Progenitor cell of endocrine pancreas (in vitro differentiated cells): ENCODE data around the gene CDC7. TPM values are rescaled to one million over a fixed set of nuclear protein-coding genes. Genes with fewer than 3 reads are reported as not detected.

Experiments
- DNase-seq: peaks from one replicate; pipeline ENCODE4 v3.0.0; 2021; ENCODE audit warnings: low spot score; ENCODE audit not compliant: unreplicated experiment
- H3K27ac Mint-ChIP-seq: 2 replicates; pipeline ENCODE4 v1.8.0; 2021; ENCODE audit warnings: mild to moderate bottlenecking, moderate library complexity, mixed read lengths
- H3K27me3 Mint-ChIP-seq: 2 replicates; pipeline ENCODE4 v1.8.0; 2021; ENCODE audit warnings: mixed read lengths
- H3K36me3 Mint-ChIP-seq: 2 replicates; pipeline ENCODE4 v1.8.0; 2022; ENCODE audit warnings: mixed read lengths; ENCODE audit not compliant: insufficient read depth
- H3K4me1 Mint-ChIP-seq: 2 replicates; pipeline ENCODE4 v1.8.0; 2021; ENCODE audit warnings: low read depth, mixed read lengths
- H3K4me3 Mint-ChIP-seq: 2 replicates; pipeline ENCODE4 v1.8.0; 2021; ENCODE audit warnings: low read depth, mild to moderate bottlenecking, moderate library complexity, mixed read lengths
- H3K9me3 Mint-ChIP-seq: 2 replicates; pipeline ENCODE4 v1.8.0; 2021; ENCODE audit warnings: low read depth, mixed read lengths
- CTCF ChIP-seq: fragments of 200-600 bp; sonication (generic); IDR thresholded peaks from one replicate; pipeline ENCODE4 v1.5.0; 2021; ENCODE audit warnings: antibody characterized with exemption, mild to moderate bottlenecking; ENCODE audit not compliant: unreplicated experiment
- total RNA-seq: library from RNA; stranded (reverse); gene quantifications from 2 replicates; pipeline ENCODE4 v1.2.1, GENCODE V29; 2021

Gene CDC7
- total RNA-seq, 1 donor from 2014 or later: 26.9 TPM

DNA sequence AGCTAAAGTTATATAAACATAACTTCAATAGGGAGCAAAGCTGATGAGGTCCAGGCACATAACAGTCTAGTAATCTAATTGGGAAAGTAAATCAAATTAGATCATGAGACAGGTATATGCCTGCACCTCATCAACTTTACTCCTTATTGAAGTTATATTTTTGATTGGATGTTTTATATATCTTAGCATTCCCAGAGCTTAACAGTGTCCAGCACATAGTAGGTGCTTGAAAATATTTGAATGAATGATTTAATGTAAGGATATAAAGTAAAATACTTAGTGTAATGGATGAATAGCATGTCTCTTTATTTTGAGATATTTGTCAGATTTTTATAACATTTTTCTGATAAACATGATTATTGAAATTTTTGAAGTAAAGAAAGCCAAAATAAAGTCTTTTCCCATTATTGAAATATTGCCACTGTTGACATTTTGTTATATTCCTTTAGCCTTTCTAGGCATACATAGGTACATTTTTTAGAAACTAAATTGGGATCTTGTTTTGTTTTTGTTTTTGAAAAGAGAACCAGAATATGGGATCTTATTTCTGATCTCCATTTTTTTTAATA is 2.8 kb downstream of the CDC7 start:
- TF ChIP-seq CTCF: no peak
- Mint-ChIP-seq H3K4me3 (no peak overlapping the region), H3K27me3 (no peaks in the 10 kb centered on the region), H3K4me1 (peaks cover 25% of the 10 kb centered on the region), H3K9me3 (no peaks in the 10 kb centered on the region), H3K27ac (no peak overlapping the region), H3K36me3 (no peaks in the 10 kb centered on the region)
- DNase-seq: no peak

DNA sequence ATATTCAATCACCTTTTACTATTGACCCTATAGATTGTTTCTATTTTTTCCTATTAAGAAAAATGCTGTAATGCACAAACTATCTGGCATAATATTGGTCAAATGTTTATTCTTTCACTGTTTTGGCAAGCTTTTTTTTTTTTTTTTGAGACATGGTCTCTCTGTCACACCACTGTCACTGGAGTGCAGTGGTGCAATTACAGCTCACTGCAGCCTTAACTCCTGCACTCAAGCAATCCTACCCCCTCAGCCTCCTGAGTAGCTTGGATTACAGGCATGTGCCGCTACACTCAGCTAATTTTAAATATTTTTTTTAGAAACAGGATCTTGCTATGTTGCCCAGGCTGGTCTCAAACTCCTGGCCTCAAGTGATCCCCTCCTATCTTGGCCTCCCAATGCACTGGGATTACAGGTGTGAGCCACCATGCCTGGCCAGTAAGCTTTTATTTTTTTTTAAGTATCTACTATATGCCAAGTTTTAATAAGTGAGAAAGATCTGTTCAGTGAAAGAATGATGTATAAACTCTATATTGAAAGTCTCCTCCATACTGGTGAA is 3.4 kb downstream of the CDC7 start:
- Mint-ChIP-seq H3K4me3 (no peak overlapping the region), H3K9me3 (no peaks in the 10 kb centered on the region), H3K27ac (no peak overlapping the region), H3K4me1 (peaks cover 25% of the 10 kb centered on the region), H3K27me3 (no peaks in the 10 kb centered on the region), H3K36me3 (peaks cover 2% of the 10 kb centered on the region)
- TF ChIP-seq CTCF: no peak
- DNase-seq: no peak

GRCh38 chr1:91505086-91505485 is 4.4 kb downstream of the CDC7 start:
- H3K27me3 Mint-ChIP-seq: no peaks in the 10 kb centered on the region
- no peak overlapping the region for H3K27ac Mint-ChIP-seq
- TF ChIP-seq CTCF: no peak
- H3K9me3 Mint-ChIP-seq: no peaks in the 10 kb centered on the region
- H3K4me1 Mint-ChIP-seq: peaks cover 25% of the 10 kb centered on the region
- peaks cover 4% of the 10 kb centered on the region for H3K36me3 Mint-ChIP-seq
- no peak overlapping the region for H3K4me3 Mint-ChIP-seq
- DNase-seq: no peak

DNA sequence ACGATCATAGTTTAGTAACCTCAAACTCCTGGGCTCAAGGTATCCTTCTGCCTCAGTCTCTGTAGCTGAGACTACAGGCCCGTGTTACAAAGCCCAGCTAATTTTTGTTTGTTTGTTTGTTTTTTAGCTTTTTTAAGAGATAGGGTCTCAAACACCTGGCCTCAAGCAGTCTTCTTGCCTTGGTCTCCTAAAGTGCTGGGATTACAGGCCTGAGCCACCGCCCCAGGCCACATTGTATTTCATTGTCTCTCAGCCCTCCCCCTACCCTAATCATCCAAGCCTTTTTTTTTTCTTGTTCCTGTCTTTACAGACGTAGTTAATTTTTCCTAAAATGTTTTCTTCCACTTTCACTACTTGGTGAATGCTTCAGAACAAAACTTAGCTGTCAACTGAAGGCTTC is 5.4 kb downstream of the CDC7 start:
- H3K36me3 Mint-ChIP-seq: peaks cover 4% of the 10 kb centered on the region
- H3K27ac Mint-ChIP-seq: no peak overlapping the region
- DNase-seq: no peak
- no peaks in the 10 kb centered on the region for H3K9me3 Mint-ChIP-seq
- no peak overlapping the region for H3K4me3 Mint-ChIP-seq
- H3K4me1 Mint-ChIP-seq: peaks cover 25% of the 10 kb centered on the region
- no peak for TF ChIP-seq CTCF
- no peaks in the 10 kb centered on the region for H3K27me3 Mint-ChIP-seq

- Mint-ChIP-seq H3K4me3 (no peak overlapping the region), H3K27me3 (no peaks in the 10 kb centered on the region)
- no peak for DNase-seq
Measured at GRCh38 chr1:91507328-91507727, 6.7 kb downstream of the CDC7 start.

More at GRCh38 chr1:91507328-91507727, 6.7 kb downstream of the CDC7 start:
- no peaks in the 10 kb centered on the region for H3K9me3 Mint-ChIP-seq
- H3K27ac Mint-ChIP-seq: no peak overlapping the region
- TF ChIP-seq CTCF: no peak
- peaks cover 18% of the 10 kb centered on the region for H3K4me1 Mint-ChIP-seq
- H3K36me3 Mint-ChIP-seq: peaks cover 4% of the 10 kb centered on the region
